HG03064 (cell line): ENCODE results near the gene RPUSD3.

Experiments
- ATAC-seq: cut with Tn5 transposase; IDR thresholded peaks from one replicate; pipeline ENCODE4 v1.9.1; 2021; ENCODE audit warnings: low read depth; ENCODE audit not compliant: unreplicated experiment

The RPUSD3 gene

GRCh38 chr3:9837701-9838582 lies 5.9 kb downstream of the RPUSD3 start:
- ATAC-seq, result no peak

GRCh38 chr3:9834520-9835380 lies 9.1 kb downstream of the RPUSD3 start:
- ATAC-seq, result no peak

- no peak for ATAC-seq
Measured at GRCh38 chr3:9833078-9833477, 10.7 kb downstream of the RPUSD3 start.

GRCh38 chr3:9831253-9831652 lies 12.6 kb downstream of the RPUSD3 start:
- no peak for ATAC-seq

GRCh38 chr3:9828801-9829755 lies 14.7 kb downstream of the RPUSD3 start:
- ATAC-seq, result no peak

GRCh38 chr3:9826815-9827573 lies 16.8 kb downstream of the RPUSD3 start:
- no peak for ATAC-seq

- no peak for ATAC-seq
Measured at GRCh38 chr3:9825451-9826040, 18.3 kb downstream of the RPUSD3 start.

- no peak for ATAC-seq
Measured at GRCh38 chr3:9820946-9821345, 22.9 kb downstream of the RPUSD3 start.

- no peak for ATAC-seq
Measured at GRCh38 chr3:9820543-9820942, 23.3 kb downstream of the RPUSD3 start.

- no peak for ATAC-seq
Measured at GRCh38 chr3:9818666-9819335, 25.0 kb downstream of the RPUSD3 start.

- no peak for ATAC-seq
Measured at GRCh38 chr3:9817436-9817835, 26.4 kb downstream of the RPUSD3 start.

- no peak for ATAC-seq
Measured at GRCh38 chr3:9815986-9816385, 27.8 kb downstream of the RPUSD3 start.

GRCh38 chr3:9812870-9813483 lies 30.8 kb downstream of the RPUSD3 start:
- no peak for ATAC-seq

GRCh38 chr3:9810846-9811245 lies 33.0 kb downstream of the RPUSD3 start:
- ATAC-seq, result no peak

- no peak for ATAC-seq
Measured at GRCh38 chr3:9810433-9810770, 33.4 kb downstream of the RPUSD3 start.

- ATAC-seq, result peak; percentile 47
Measured at GRCh38 chr3:9809615-9810432, 34.0 kb downstream of the RPUSD3 start, which contains the start of gene TTLL3. TTLL3 (plus strand) TSS chr3:9810262; CDS start chr3:9810662, 400 bp downstream.

- ATAC-seq, result peak; percentile 29
Measured at GRCh38 chr3:9809239-9809614, 34.6 kb downstream of the RPUSD3 start.
